Mesothelial cell of epicardium (in vitro differentiated cells): ENCODE results near the gene ZNF516. TPM values are rescaled to one million over a fixed set of nuclear protein-coding genes. Genes with fewer than 3 reads are reported as not detected.

Experiments
- DNase-seq, 2 experiments: peaks; one replicate each; pipeline ENCODE4 v3.0.0; 2021; ENCODE audit warnings: low spot score in 2 of 2; ENCODE audit not compliant: unreplicated experiment in 2 of 2
- H3K27ac Mint-ChIP-seq: 2 replicates; pipeline ENCODE4 v1.8.0; 2021; ENCODE audit warnings: mixed read lengths
- H3K27me3 Mint-ChIP-seq: 2 replicates; pipeline ENCODE4 v1.8.0; 2021; ENCODE audit warnings: low read depth, mixed read lengths
- H3K36me3 Mint-ChIP-seq: 2 replicates; pipeline ENCODE4 v1.8.0; 2021; ENCODE audit warnings: mixed read lengths
- H3K4me1 Mint-ChIP-seq: 2 replicates; pipeline ENCODE4 v1.8.0; 2021; ENCODE audit warnings: mixed read lengths
- H3K4me3 Mint-ChIP-seq: 2 replicates; pipeline ENCODE4 v1.8.0; 2021; ENCODE audit warnings: mild to moderate bottlenecking, moderate library complexity, mixed read lengths
- H3K9me3 Mint-ChIP-seq: 2 replicates; pipeline ENCODE4 v1.8.0; 2021; ENCODE audit warnings: mixed read lengths
- total RNA-seq: library from RNA; stranded (reverse); gene quantifications from 3 replicates; pipeline ENCODE4 v1.2.1, GENCODE V29; 2021
- TF ChIP-seq, protein P1 (sequence below): fragments of 200-600 bp; sonication (generic); IDR thresholded peaks from one replicate; pipeline ENCODE4 v1.5.0; 2021; ENCODE audit warnings: antibody characterized with exemption; ENCODE audit not compliant: unreplicated experiment

ZNF516 gene
- total RNA-seq, 1 donor from 2014 or later = 92.1 TPM

DNA sequence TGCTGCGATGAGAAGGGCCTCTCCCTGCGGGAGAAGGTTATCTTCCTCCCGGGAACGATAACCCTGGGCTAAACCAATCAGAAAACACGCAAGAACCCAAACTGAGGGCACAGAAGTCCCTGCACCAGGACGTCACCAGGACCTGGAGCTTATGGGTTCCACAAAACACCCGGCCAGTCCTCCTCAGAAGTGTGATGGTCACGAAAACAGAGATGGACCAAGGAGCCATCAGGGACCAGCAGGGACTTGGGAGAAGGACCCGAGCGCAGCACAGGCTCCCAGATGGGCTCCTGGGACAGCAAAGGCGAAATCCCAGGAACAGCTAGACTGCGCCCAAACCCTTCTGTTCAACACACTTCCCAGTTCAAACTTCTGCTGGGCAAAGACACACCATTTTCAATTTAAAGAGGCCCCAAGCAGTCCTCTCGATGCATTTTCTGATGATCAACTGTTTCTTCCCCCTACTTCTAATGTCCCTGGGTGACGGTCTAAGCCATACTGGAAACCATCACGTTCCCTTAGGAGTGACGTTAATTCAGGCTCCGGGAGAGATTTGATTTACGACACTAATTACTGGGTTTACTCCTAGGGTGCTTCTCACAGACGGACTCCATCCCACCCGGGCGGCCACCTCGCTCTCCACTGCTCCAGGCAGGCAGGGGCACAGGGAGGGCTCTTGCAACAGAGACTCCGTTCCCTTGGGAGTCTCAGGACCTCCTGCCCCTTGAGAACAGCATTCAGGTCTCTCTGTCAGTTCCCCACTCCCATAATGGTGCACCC, 29.2 kb downstream of the ZNF516 start:
- Mint-ChIP-seq H3K4me3 (no peak overlapping the region), H3K4me1 (peaks cover 26% of the 10 kb centered on the region)

DNA sequence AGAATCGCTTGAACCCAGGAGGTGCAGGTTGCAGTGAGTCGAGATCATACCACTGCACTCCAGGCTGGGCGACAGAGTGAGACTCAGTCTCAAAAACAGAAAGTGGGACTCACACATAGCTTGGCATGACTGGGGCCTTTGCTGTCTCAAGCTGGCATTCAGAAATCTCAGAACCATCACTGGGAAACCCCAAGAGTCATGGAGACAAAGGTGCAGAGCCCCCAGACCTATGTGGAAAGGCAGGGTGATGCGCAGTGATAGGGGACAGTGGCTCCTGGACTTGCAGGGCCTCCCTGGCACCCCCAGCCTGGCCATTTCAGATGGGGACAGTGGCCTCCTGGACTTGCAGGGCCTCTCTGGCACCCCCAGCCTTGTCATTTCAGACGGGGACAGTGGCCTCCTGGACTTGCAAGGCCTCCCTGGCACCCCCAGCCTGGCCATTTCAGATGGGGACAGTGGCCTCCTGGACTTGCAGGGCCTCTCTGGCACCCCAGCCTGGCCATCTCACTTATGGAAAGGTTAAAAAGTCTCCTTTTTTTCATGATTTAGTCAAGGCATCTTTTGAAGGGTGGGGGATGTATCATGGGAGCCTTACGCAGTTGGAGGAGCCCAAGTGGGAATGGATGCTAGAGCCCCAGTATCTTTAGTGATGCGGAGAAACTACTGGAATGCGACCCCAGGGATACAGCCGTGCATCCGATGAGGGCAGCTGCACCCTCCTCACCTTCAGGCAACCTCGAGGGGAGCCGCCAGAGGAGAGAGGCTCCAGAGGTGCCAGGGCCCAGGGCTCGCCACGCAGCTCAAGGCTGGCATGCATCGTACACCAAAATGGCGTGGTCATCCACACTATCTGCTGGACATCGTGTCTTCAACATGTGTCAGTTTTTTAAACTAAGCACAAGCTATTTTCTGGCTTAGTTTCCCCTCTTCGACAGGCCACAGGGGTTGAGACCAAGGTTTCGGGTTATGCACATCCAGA, 30.5 kb downstream of the ZNF516 start:
- no peaks in the 10 kb centered on the region for H3K27me3 Mint-ChIP-seq
- H3K4me3 Mint-ChIP-seq = no peak overlapping the region
- no peaks in the 10 kb centered on the region for H3K9me3 Mint-ChIP-seq
- peaks cover 28% of the 10 kb centered on the region for H3K4me1 Mint-ChIP-seq
- no peak for DNase-seq
- TF ChIP-seq, protein P1, sequence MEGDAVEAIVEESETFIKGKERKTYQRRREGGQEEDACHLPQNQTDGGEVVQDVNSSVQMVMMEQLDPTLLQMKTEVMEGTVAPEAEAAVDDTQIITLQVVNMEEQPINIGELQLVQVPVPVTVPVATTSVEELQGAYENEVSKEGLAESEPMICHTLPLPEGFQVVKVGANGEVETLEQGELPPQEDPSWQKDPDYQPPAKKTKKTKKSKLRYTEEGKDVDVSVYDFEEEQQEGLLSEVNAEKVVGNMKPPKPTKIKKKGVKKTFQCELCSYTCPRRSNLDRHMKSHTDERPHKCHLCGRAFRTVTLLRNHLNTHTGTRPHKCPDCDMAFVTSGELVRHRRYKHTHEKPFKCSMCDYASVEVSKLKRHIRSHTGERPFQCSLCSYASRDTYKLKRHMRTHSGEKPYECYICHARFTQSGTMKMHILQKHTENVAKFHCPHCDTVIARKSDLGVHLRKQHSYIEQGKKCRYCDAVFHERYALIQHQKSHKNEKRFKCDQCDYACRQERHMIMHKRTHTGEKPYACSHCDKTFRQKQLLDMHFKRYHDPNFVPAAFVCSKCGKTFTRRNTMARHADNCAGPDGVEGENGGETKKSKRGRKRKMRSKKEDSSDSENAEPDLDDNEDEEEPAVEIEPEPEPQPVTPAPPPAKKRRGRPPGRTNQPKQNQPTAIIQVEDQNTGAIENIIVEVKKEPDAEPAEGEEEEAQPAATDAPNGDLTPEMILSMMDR = no peak
- H3K27ac Mint-ChIP-seq = no peak overlapping the region
- peaks cover 21% of the 10 kb centered on the region for H3K36me3 Mint-ChIP-seq

More for the DNA sequence above, 29.2 kb downstream of the ZNF516 start:
- TF ChIP-seq, protein P1 = no peak
- Mint-ChIP-seq H3K27me3 (no peaks in the 10 kb centered on the region), H3K36me3 (peaks cover 18% of the 10 kb centered on the region), H3K27ac (no peak overlapping the region), H3K9me3 (no peaks in the 10 kb centered on the region)
- DNase-seq = no peak

DNA sequence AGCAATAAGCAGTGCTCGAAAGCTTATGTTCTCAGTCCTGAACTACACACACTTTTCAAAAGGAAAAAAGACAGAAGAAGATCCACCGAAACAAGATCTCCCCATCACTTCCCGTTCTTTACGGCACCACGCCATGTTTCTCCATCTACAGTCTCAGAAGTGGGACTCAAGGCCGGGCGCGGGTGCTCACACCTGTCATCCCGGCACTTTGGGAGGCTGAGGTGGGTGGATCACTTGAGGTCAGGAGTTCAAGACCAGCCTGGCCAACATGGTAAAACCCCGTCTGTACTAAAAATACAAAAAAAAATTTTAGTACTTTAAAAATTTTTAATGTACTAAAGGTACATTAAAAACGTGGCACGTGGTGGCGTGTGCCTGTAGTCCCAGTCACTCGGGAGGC, 31.2 kb downstream of the ZNF516 start:
- no peaks in the 10 kb centered on the region for H3K27me3 Mint-ChIP-seq
- TF ChIP-seq, protein P1 = no peak
- H3K36me3 Mint-ChIP-seq = peaks cover 19% of the 10 kb centered on the region
- H3K4me3 Mint-ChIP-seq = no peak overlapping the region
- H3K9me3 Mint-ChIP-seq = no peaks in the 10 kb centered on the region
- no peak for DNase-seq
- peaks cover 28% of the 10 kb centered on the region for H3K4me1 Mint-ChIP-seq
- H3K27ac Mint-ChIP-seq = no peak overlapping the region

DNA sequence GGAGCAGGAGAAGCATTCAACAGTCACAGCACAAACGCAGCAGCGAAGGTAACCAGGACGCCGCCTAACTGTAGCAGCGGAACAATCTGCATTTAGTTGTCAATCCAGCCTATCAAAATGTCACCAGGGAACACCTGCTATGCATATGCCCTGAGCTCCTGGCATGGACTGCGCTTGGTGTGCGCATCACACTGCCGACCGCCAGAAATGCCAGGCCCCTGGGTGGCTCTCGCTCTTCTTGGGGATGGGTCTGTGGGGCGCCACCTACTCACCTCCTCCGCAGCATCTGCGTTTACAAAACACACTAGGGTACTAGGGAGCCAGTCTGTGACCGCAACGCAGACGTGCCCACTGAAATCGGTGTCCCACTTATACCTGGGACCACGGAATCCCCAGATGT, 31.7 kb downstream of the ZNF516 start:
- Mint-ChIP-seq H3K9me3 (no peaks in the 10 kb centered on the region), H3K4me3 (no peak overlapping the region), H3K36me3 (peaks cover 16% of the 10 kb centered on the region), H3K27me3 (no peaks in the 10 kb centered on the region), H3K27ac (no peak overlapping the region), H3K4me1 (peaks cover 29% of the 10 kb centered on the region)
- DNase-seq = no peak
- TF ChIP-seq, protein P1 = no peak

DNA sequence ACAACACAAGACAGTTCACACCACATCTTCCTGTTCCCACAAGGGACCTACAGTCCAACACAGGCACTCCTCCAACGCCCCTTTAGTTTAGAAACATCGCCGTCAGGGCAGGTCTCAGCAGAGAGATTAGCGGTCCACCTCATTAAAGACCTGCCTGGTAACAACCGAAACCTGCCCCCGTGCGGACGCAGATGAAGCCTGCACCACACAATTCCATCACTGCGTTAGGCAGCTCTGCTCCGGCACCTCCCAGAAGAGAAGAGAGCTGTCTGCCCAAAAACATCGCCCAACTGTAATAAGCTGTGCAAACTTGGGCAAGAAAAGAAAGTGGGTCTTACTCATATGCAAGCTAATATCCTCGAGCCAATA, 32.7 kb downstream of the ZNF516 start:
- TF ChIP-seq, protein P1 = no peak
- DNase-seq = no peak
- Mint-ChIP-seq H3K4me3 (no peak overlapping the region), H3K27ac (no peak overlapping the region), H3K36me3 (peaks cover 16% of the 10 kb centered on the region), H3K4me1 (peaks cover 27% of the 10 kb centered on the region), H3K9me3 (no peaks in the 10 kb centered on the region), H3K27me3 (no peaks in the 10 kb centered on the region)
